RWPE1 (cell line): ENCODE data around the gene NSRP1.

Source experiments
- CTCF ChIA-PET: fragments of 350-600 bp; sonication (Branson Sonifier 250); formaldehyde crosslinking; extraction: SDS; loops from one replicate; lab custom pipeline; 2021; lab: Yijun Ruan, JAX
- POLR2A ChIA-PET: fragments of 400-600 bp; formaldehyde crosslinking; extraction: SDS; loops from one replicate; lab custom pipeline; 2020; ENCODE audit warnings: antibody characterized with exemption; ENCODE audit not compliant: low non-redundant PET; lab: Yijun Ruan, JAX
- DNase-seq: peaks from one replicate; pipeline ENCODE4 v3.0.0; 2012; ENCODE audit warnings: low spot score
- H3K27ac ChIP-seq: fragments of 450-650 bp; 2 replicates; pipeline ENCODE4 v1.5.1; 2017
- CTCF ChIP-seq: fragments of 450-650 bp; conservative IDR thresholded peaks from 2 replicates; pipeline ENCODE4 v1.5.1; 2017; ENCODE audit warnings: low read depth, mild to moderate bottlenecking

Gene NSRP1

DNA sequence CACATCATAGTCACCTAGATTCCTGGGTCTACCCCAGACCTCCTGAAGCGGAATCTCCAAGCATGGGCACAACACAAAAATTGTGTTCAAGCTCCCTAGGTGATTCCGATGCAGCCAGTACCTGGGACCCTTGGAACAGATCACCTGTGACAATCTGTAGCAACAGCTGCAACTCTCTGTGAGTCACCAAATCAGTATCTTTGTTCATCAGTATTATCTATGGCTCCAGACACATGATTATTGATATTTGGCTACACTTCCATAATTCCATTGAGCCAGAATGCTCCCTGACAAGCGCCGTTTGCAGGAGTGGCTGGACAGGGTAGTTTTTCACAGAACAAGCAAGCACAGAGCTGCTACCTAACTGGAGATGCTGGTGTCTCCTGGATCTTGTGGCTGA, 102.7 kb downstream of the NSRP1 start:
- H3K27ac ChIP-seq = no peak overlapping the region
- no peak for DNase-seq
- TF ChIP-seq CTCF = no peak
- ChIA-PET POLR2A (no interaction called here), CTCF (interaction anchor here (1.5 kb wide), 1 partner anchor 13 kb away, joined by 3 read pairs; no protein-coding TSS in a partner anchor)

DNA sequence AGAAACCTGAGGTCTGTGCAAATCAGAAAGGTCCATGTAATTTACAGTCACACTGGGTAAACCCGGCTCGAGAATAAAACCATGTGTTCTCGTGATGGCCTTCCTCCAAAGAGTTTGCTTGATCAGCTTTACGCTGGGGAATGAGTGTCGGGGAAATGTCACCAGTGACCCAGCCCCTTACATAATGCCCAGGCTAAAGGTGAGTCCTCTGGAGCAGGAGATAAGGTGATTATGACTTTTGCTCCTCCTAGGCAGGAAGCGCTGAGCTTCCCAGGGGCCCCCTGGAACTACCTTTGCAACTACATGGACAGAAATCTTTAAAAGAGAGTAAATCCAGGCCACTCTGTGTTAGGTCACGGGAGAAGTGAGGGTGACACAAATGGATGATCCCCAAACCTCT, 103.2 kb downstream of the NSRP1 start:
- ChIA-PET CTCF (interaction anchor here (0.6 to 1.5 kb wide), 2 partner anchors 13 to 22 kb away, joined by 3 to 4 read pairs; no protein-coding TSS in a partner anchor), POLR2A (no interaction called here)
- no peak for TF ChIP-seq CTCF
- DNase-seq = no peak
- H3K27ac ChIP-seq = no peak overlapping the region

DNA sequence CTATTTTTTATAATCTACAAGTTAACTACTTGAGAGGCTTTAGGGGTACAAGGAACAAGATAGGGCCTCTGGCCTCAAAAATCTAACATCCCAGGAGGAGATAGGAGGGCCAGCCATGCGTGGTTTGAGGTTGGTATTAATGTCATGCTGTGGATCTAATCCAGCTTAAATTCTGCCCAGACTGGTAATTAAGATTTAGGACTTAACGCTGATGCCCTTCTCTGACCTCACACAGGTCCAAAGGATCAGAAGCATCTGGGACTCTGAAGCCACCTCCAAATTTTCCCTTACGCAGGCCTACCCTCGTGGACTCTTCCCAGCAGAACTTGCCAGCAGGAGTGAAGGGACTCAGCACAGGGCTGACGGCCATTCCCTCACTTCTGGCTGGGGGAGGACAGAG, 103.8 kb downstream of the NSRP1 start:
- DNase-seq = no peak
- H3K27ac ChIP-seq = no peak overlapping the region
- no peak for TF ChIP-seq CTCF
- CTCF ChIA-PET = interaction anchor here (0.5 to 0.6 kb wide), 2 partner anchors 22 to 461 kb away, joined by 3 to 4 read pairs; no protein-coding TSS in a partner anchor
- POLR2A ChIA-PET = no interaction called here

- ChIA-PET POLR2A (no interaction called here), CTCF (no interaction called here)
Measured at GRCh38 chr17:30221346-30221745, 104.7 kb downstream of the NSRP1 start.

DNA sequence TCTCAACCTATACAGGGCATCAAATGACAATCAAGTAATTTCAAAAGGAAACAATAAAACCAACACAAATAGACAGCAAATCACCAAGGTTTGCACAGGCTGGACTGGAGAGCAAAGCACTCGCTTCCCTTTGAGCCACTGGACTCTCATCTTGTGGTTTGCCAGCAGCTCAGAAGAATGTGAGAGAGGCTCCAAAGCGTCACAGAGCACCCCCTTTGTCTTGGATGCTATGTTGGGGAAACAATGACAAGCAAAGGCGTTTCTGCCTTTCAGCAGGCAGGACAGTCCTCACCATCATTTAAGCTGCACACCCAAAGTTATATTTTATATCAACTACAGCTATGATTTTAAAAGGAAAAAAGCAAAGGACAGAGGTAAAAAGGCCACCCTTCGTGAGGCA, 105.6 kb downstream of the NSRP1 start:
- H3K27ac ChIP-seq = no peak overlapping the region
- no peak for DNase-seq
- TF ChIP-seq CTCF = no peak
- ChIA-PET POLR2A (no interaction called here), CTCF (no interaction called here)

More at GRCh38 chr17:30221346-30221745, 104.7 kb downstream of the NSRP1 start:
- TF ChIP-seq CTCF = no peak
- no peak overlapping the region for H3K27ac ChIP-seq
- no peak for DNase-seq

DNA sequence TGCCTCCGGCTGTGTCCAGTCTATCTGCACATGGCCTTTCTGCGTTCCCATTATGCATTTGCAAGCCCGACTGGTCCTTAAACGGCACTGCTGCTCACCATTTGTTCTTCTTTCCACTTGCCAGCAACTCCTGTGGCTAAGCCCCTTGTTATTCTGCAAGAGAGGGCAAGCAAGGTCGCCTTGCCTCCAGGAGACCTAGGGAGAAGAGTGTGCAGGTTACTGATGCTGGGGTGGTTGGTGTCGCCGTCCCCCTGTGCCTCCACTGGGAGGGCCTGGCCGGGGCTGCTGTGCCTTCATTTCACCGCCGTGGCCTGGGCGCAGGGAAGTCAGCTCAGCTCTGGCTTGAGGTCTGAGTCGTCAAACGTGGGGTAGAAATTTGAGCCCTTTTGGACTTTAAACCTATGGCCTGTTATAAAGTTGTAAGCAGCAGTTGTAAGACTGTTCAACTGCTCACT, 106.1 kb downstream of the NSRP1 start:
- ChIA-PET CTCF (interaction anchor here (0.6 to 0.7 kb wide), 2 partner anchors 21 to 154 kb away, joined by 3 read pairs; no protein-coding TSS in a partner anchor), POLR2A (no interaction called here)
- H3K27ac ChIP-seq = no peak overlapping the region
- no peak for DNase-seq
- TF ChIP-seq CTCF = no peak
